GM18867 (cell line): ENCODE results near the gene PNMA8C.

ENCODE experiments used
- ATAC-seq: cut with Tn5 transposase; IDR thresholded peaks from one replicate; pipeline ENCODE4 v1.9.1; 2021; ENCODE audit warnings: mild to moderate bottlenecking, moderate library complexity; ENCODE audit not compliant: unreplicated experiment

The PNMA8C gene

DNA sequence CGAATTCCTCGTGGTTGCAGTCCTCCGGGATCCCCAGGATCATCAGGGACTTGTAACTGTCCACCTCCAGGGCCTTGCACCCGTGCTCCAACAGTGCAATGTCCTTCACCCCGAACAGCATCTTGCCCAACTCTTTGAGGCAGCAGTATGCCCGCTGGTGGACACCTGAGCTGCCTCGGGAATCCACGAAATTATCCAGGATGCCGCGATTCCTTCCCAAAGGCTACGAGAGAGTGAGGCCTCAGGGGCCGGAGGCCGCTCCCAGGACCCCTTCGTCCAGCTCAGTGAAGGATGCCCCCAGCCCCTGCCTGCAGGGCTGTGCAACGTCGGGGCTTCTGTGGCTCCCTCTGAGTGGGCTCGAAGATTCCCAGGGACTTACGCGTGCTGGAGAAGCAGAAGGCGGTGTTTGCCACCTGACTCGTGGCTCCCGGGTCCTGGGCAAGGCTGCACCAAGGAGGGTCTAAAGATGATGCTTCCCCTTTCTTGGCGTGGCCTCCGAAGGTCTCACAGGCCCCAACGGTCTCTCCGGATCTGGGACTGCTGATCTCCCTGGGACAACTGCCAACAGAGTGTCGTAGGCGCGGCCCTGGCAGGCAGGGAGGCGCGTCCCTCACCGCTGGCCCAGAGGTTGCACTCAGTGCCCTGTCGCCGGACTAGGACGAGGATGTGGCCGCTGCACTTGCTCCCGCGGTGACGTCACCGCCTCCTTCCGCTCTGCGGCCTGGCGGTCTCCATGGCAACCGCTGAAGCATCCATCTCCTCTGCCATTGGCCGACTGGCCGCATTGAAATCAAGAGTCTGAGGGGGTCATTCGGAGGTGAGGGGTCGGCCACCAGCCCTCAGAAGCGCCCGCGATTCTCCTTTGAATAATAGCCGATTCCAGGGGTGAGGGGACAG, at the start of gene PNMA8C:
PNMA8C (minus strand) TSS at position 698 of the 897 bp plus-strand sequence; CDS start at position 121, 577 bp downstream.
- ATAC-seq, result no peak

DNA sequence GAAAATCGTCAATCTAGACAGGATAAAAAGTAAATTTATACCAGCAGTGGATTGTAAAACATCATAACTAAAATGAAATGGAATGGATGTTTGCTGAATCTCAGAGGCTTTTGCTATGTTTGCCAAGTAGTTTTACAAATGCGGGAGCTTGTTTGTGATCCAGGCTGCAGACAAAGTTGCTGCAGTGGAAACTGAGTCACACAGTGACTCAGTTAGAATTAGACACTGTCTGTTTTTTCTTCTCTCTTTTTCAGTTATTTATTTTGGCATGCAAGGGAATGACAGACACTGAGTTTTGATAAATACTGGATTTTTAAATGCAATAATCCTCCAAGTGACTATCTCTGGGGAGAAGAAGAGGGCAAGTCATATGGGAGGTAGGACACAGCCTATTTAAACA, 47.2 kb upstream of the PNMA8C start:
- ATAC-seq, result no peak

DNA sequence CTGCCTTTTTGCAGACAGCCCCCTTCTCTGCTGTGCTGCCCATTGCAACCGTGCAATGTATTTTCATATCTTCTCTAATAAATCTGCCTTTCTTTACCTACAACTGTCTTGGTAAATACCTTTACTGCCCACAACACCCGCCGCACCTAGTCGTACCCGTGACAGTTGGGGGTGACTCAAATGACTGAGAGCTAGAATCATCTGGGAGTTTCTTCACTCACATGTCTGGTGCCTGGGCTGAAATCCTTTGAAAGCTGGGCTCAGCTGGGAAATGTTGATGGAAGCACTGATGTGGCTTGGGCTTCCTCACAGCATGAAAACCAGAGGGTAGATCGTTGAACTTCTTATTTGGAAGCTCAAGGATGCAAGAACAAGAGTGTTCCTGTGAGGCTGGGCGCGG, 45.5 kb upstream of the PNMA8C start:
- ATAC-seq, result no peak

DNA sequence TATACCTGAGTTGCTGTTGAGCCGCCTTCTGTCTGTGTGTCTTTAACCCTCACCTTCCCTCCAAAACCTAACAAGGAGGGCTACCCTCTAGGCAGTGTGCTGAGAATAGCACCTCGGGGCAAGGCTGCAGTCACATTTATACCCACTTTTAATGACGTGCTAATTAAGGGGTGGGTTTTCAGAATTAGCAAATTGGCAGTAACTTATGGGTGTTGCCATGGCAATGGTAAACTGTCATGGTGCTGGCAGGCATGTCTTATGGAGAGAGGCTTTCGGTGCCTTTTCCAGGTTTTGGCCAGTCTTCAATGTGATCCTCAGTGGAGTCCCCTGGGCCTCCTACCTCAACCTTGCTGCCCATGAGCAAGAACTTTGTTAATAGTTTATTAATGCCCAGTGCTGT, 43.9 kb upstream of the PNMA8C start:
- ATAC-seq, result no peak

DNA sequence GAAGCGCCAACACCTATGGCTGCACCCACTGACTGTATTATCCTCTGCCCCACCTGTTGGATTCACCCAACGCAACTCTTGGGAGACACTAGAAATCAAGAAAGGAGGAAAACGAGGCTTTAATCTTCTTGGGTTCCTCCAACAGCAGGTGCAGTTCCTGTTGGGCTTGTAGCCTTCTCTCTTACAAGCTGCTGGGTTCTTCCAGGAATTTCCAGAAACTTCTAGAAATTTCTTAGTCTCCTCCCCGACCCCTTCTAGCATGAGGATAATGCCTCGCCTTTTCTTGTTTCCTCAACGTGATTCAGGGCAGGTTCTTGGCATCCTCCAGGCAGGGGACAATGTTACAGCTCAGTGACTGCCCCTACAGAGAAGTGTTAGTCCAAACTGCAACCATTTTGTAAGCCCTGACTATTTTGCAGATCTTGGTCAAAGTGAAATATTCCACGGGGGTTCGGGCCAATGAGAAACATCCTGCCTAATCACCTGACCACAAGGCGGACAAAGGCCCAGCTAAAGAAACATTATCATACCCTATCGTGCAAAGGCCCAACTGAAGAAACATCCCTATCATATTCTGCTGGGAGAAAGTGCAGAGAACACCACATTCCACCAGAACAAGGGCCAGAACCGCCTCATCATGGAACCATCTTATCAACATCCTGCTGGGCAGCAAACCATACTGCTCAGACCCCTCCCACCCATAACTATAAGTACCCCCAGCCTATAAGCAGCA, 43.2 kb upstream of the PNMA8C start:
- ATAC-seq, result no peak

DNA sequence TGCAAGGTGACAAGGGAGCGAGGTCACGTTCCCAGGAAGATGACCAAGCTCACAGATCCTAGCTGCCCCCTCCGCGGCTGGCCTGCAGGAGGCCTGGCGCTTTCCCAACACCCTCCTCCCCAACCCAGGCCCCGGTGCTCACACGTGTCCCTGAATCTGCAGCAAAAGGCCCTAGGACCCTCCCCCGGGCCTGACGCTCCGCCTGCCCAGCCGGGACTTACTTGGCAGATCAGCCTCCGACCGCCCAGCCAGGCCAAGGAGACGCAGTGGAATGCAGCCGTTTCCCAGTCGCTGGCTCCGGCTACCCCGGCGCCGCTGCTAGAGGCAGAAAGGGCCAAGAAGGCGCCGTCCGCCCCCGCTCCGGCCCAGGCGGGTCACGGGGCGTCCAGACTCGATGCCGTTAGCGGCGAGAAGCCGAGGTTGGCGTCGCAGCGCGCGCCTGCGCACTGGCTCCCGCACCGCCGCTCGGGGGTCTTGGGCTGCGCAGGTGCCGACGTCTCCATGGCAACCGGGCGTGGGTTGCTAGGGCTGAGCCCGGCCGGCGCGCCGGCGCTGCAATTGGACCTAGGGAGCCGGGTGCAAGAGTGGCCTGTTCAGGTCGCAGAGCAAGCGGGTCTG, 42.5 kb upstream of the PNMA8C start, which contains the start of gene PNMA8A:
PNMA8A (minus strand) TSS at position 448 of the 618 bp plus-strand sequence. CDS start 528 bp downstream, outside the sequence.
- no peak for ATAC-seq

DNA sequence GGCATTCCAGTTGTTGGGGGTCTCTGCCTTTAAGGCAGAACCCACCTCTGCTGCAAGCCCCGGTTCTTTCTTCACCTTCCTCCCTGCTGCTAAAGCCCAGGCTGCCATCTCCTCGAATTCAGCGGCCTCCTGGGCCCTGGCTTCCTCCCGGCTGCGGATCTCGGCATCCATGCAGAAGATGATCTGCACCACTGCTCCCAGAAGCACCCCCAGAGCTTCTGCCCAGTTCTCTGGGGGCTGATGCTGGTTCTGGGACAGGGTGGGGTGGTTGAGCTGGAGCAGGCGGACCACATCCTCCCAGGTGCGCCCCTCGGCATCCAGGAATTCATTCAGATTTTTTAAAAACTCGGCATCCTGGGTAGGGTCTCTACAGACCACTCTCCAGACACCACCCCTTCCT, 41.6 kb upstream of the PNMA8C start:
- no peak for ATAC-seq

DNA sequence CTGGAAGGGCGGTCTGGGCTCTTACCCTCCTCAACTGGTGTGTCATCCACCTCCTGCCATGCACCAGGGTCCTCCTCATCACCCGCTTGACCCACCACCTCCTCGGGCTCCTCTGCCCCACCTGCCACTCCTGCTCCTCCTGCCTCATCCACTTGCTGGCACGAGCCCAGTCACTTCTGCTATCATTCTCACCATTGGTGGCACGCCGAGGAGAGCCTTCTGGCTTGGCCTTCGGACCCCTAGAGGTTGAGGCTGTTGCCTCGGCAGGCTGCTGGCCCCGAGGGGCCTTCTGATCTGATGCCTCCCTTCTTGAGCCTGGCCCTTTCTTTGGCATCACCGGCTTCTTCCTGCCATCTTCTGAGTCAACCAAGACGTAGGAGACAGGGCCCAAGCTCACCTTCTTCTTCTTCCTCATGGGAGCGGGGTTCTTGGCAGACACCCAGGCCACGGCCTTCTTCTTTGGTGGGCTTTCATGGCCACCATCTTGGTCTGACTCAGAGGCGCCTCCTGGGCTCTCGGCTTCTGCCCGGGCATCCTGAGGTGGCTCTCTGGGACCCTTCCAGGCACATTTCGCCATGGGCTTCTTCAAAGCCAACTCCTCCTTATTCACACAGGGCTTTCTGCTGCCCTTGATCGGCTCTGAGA, 40.9 kb upstream of the PNMA8C start:
- no peak for ATAC-seq

DNA sequence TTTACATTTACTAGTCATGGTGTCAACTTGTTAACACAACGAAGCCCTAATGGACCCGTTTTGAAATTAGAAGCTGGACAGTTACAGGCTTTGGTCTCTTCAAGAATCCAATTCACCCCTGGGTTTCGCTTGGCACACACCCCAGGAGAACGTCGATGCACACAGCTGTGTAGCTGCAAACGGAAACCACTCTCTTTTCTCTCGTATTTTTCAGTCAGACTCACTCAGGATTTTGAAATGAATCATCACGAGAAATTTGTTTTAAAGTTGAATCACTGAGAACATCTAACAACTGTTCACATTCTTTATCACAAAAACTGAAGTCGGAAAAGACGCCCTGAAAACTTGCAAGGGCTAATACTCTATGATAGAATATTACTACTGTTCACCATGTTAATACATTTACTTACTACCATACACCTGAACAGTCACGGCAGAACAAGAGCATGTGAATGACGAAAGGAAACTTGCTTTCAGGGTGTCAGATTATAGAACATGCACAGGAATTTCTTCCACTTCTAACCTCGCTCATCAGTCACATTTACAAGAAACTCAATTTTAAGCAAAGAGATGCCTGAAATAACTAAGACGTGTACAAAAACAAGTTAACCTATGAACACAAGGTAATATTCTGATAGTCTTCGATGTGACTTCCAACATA, 37.9 kb upstream of the PNMA8C start:
- peak; percentile 68 for ATAC-seq

DNA sequence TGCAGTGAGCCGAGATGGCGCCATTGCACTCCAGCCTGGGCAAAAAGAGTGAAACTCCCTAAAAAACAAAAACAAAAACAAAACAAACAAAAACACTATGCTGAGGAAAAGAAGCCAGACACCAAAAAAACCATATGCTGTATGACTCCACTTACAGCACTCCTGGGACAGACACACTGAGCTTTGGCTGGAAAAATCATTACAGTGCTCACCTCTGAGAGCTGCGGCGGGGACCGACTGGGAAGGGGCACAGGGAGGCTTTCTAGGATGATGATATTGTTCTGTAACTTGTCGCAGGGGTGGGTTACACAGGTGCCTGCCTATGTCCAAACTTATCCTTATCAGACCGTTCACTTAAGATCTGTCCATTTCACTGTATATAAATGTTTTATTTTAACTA, 34.8 kb upstream of the PNMA8C start:
- ATAC-seq, result no peak

DNA sequence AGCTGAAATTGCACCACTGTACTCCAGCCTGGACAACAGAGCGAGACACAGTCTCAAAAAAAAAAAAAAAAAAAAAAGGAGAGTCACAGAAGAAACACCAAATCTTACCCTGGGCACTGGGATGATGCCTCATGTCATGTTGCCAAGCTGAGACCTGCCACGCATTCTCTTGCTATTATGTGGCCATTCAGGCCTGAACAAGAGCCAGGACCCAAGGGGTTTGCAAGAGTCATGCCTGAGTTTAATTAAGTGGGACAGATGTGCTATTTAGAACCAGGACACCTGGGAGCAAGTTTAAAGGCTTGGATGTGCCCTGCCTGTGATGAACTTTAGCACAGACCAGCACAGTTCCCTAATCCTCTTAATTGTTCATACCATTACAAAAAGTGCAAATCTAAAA, 32.8 kb upstream of the PNMA8C start:
- ATAC-seq, result no peak

DNA sequence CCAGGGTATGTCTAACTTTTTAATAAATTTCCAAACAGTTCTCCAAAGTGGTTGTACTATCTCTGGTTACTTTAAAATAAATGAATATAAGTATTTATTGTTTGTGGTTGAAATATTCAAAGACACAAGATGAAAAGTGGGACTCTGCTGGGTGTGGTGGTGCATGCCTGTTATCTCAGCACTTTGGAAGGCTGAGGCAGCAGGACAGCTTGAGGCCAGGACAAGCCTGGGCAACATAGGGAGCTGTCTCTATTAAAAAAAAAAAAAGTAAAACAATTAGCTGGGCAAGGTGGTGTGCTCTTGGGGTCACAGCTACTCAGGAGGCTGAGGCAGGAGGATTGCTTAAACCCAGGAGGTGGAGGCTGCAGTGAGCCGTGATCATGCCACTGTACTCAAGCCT, 32.2 kb upstream of the PNMA8C start:
- no peak for ATAC-seq

DNA sequence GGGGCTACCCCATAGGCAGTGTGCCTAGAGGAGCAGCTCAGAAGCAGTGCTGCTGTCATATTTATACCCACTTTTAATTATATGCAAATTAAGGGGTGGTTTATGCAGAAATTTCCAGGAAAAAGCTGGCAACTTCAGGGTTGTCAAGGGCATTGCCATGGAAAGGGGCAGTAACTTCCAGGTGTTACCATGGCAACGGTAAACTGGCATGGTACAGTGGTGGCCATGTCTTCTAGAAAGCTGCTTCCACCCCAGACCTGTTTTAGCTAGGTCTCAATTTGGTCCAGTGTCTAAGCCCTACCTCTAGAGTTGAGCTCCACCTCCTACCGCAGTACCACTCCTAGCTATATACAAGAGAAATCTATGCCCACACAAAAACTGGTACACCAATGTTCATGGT, 31.3 kb upstream of the PNMA8C start:
- no peak for ATAC-seq

DNA sequence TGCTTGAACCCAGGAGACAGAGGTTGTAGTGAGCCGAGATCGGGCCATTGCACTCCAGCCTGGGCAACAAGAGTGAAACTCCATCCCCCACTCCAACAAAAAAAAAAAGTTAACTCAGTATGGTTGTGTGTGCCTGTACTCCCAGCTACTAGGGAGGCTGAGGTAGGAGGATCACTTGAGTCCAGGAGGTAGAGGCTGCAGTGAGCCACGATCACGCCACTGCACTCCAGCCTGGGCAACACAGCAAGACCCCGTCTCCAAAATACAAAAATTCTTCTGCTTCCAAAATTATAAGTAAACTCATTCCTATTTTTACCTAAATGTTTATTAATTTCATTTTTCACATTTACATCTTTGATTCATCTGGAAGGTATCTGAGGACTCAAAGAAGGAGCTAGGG, 28.2 kb upstream of the PNMA8C start:
- no peak for ATAC-seq

DNA sequence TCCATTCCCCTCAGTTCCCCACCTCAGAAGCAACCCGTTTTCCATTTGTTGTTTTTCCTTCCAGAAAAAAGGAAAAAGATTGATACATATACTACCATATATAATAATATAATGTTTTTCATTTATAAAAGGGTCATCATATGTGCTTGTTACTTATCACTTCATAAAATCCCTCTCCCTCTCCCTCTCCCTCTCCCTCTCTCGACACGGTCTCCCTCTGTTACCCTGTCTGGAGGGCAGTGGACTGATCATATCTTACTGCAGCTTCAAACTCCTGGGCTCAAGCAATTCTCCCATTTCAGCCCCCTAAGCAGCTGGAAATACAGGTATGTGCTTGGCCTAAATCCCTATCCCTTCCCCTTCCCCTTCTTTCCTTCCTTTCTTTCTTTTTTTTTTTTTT, 25.5 kb upstream of the PNMA8C start:
- no peak for ATAC-seq

DNA sequence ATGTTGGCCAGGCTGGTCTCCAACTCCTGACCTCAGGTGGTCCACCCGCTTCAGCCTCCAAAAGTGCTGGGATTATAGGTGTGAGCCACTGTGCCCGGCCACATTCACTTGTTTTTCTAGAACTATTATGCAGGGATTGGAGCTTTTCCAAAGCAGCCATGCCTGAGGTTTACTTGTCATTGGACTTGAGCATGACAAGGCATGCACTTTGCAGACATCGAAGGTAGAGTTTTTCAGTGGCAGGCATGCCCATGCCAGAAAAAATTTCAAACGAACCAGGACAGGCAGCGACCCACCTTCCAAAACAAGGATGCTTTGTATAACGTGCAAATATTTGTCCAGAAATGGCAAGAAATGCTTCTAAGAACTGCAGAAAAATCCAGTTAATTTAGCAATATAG, 24.9 kb upstream of the PNMA8C start:
- no peak for ATAC-seq

DNA sequence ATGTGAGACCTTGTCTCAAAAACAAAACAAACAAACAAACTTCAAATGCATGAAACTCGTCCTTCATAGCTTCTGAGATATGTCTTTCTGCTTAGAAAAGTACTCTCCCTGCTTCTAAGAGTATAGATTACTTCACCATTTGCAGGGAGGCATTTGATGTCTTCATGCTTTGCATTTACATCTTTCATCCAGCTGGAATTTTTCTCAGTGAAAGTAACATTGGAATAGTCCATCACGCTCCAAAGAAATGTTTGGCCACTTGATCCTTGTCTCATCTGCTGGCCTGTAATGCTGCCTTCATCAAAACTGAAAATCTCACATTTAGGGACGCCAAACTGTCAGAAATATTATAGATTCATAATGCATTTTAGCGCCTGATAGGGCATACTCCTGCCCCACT, 23.4 kb upstream of the PNMA8C start:
- ATAC-seq, result no peak

DNA sequence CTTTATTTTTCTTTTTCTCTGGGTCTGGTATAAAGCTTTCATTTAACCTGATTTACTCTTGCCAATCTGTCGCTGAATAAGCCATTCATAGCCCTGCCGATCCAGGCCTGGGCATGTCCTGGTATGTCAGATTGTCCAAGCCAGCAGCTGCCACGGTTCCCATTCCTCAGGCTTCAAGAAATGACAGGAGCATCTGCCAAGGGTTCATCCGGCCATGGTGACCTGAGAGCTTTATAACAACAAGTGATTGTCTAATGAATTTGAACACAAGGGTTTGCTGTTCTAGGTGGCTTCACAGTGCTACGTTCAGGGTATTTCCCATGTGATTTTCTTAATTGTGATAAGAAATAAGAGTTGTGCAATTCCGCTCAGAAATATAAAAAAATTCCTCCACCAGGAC, 22.6 kb upstream of the PNMA8C start:
- ATAC-seq, result no peak

DNA sequence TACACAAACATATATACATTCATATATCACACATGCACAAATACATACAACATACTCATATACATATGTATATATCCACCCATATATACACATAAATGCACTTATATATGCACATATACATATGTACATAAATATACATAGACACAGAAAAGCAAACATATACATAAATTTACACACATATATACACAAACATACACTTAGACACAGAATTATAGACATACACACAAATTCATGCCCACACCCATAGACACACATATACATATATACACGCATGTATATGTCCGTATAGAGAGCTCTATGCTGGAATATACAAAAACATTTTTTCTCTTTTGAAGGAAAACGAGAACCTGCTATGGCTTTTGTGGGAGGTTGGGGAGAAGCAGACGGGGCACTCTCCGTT, 22.0 kb upstream of the PNMA8C start:
- ATAC-seq, result no peak

DNA sequence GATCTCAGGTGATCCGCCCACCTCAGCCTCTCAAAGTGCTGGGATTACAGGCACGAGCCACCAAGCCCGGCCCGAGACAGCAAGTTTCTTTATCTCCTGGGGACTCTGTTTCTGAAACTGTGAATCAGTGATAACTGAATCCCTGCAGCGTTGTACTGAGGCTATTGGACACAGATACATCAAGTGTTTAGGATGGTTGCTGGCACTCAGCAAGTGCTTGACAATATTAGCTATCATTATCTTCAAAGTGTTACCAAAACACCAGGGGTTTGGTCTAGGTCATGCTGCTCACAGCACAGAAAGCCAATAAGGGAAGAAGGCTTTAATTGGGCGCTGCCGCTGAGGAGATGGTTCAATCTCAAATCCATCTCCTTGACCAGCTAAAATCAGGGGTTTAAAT, 20.5 kb upstream of the PNMA8C start:
- no peak for ATAC-seq

DNA sequence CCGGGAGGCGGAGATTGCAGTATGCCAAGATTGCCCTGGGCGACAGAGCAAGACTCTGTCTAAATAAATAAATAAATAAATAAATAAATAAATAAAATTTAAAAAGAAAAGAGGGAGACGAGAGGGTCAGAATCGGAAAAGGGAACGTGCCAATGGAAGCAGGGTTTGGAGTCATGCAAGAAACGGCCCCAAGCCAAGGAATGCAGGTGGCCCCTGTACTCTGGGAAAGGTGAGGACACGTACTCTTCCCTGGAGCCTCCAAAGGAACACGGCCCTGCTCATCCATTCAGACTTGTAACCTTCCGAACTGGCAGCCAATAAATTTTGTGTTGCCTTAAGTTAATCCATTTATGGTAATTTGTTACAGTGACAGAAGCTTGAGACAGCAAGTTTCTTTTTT, 19.9 kb upstream of the PNMA8C start:
- ATAC-seq, result no peak
